HEK293 (cell line): ENCODE data around the gene CCDC88C.

ENCODE experiments used
- CTCF ChIP-seq: fragments of 450-650 bp; formaldehyde crosslinking; IDR thresholded peaks from 2 replicates; pipeline ENCODE4 v1.5.1; 2016; ENCODE audit warnings: missing biosample characterization, missing genetic modification characterization
- REPIN1 ChIP-seq: fragments of 450-650 bp; formaldehyde crosslinking; IDR thresholded peaks from 2 replicates; pipeline ENCODE4 v1.5.1; 2017; ENCODE audit warnings: missing biosample characterization, missing genetic modification characterization, low read depth
- REST ChIP-seq: fragments of 450-650 bp; formaldehyde crosslinking; IDR thresholded peaks from 2 replicates; pipeline ENCODE4 v1.5.1; 2016; ENCODE audit warnings: missing biosample characterization, missing genetic modification characterization
- ZFP69B ChIP-seq: fragments of 450-650 bp; formaldehyde crosslinking; IDR thresholded peaks from 2 replicates; pipeline ENCODE4 v1.5.1; 2016; ENCODE audit warnings: missing biosample characterization, missing genetic modification characterization
- ZNF239 ChIP-seq: fragments of 450-650 bp; formaldehyde crosslinking; IDR thresholded peaks from 2 replicates; pipeline ENCODE4 v1.5.1; 2016; ENCODE audit warnings: missing biosample characterization, missing genetic modification characterization
- ZNF274 ChIP-seq, 2 experiments: fragments of 200-500 bp in 1 of 2; fragments of 450-650 bp in 1 of 2; sonication (Bioruptor generic) in 1 of 2; formaldehyde crosslinking in 1 of 2; IDR thresholded peaks; 2 replicates each; pipeline versions ENCODE4 v1.5.1 to v1.6.1; 2014 to 2016; ENCODE audit warnings: borderline replicate concordance in 1 of 2, inconsistent platforms in 1 of 2, low read length in 1 of 2, missing biosample characterization in 1 of 2, missing genetic modification characterization in 1 of 2
- ZNF488 ChIP-seq: fragments of 450-650 bp; formaldehyde crosslinking; IDR thresholded peaks from 2 replicates; pipeline ENCODE4 v1.5.1; 2016; ENCODE audit warnings: missing biosample characterization, missing genetic modification characterization
- ZNF513 ChIP-seq: fragments of 450-650 bp; IDR thresholded peaks from 2 replicates; pipeline ENCODE4 v1.5.1; 2018; ENCODE audit warnings: missing biosample characterization, missing genetic modification characterization
- ZNF529 ChIP-seq: fragments of 450-650 bp; formaldehyde crosslinking; IDR thresholded peaks from 2 replicates; pipeline ENCODE4 v1.5.1; 2017; ENCODE audit warnings: missing genetic modification characterization, missing biosample characterization; ENCODE audit not compliant: insufficient replicate concordance

GRCh38 chr14:91274796-91275195 lies 142.8 kb downstream of the CCDC88C start:
- TF ChIP-seq REST, result no peak
- no peak for TF ChIP-seq CTCF (tag by site-specific recombination)
- TF ChIP-seq ZNF529 (tag by site-specific recombination), result no peak
- no peak for TF ChIP-seq ZNF488 (tag by site-specific recombination)
- TF ChIP-seq REPIN1 (tag by site-specific recombination), result no peak
- no peak for TF ChIP-seq ZFP69B (tag by site-specific recombination)
- no peak for TF ChIP-seq ZNF239 (tag by site-specific recombination)
- TF ChIP-seq ZNF513 (tag by site-specific recombination), result no peak
- no peak for TF ChIP-seq ZNF274 (IDR thresholded peaks at IDR 0.05; ENCODE audit: low read length)
- TF ChIP-seq ZNF274 (tag by site-specific recombination; IDR thresholded peaks at IDR 0.05; ENCODE audit: borderline replicate concordance), result no peak
